Esophagus (tissue), 2 donors: Measurements from ENCODE around the gene XYLB. TPM values are rescaled to one million over a fixed set of nuclear protein-coding genes. Genes with fewer than 3 reads are reported as not detected.

Experiments used
- H3K27ac ChIP-seq, 2 donors: one replicate each; pipeline ENCODE4 v1.5.1; 2013; ENCODE audit warnings: low read depth in 2 of 2, mild to moderate bottlenecking in 2 of 2, inconsistent platforms in 1 of 2, low read length in 1 of 2, moderate library complexity in 1 of 2
- H3K27me3 ChIP-seq, 2 donors: one replicate each; pipeline ENCODE4 v1.6.1; 2013; ENCODE audit warnings: low read length in 2 of 2, control low read depth in 1 of 2, mild to moderate bottlenecking in 1 of 2; ENCODE audit not compliant: insufficient read depth in 2 of 2, control insufficient read depth in 1 of 2
- H3K36me3 ChIP-seq, 2 donors: one replicate each; pipeline ENCODE4 v1.6.1; 2013; ENCODE audit warnings: low read length in 1 of 2; ENCODE audit not compliant: control insufficient read depth in 2 of 2, insufficient read depth in 2 of 2
- H3K4me1 ChIP-seq, 2 donors: one replicate each; pipeline ENCODE4 v1.6.1; 2013; ENCODE audit warnings: low read length in 1 of 2; ENCODE audit not compliant: control insufficient read depth in 2 of 2, insufficient read depth in 2 of 2
- H3K4me3 ChIP-seq, 2 donors: one replicate each; pipeline ENCODE4 v1.5.1; 2013; ENCODE audit warnings: low read length in 2 of 2, mild to moderate bottlenecking in 2 of 2, low read depth in 1 of 2, moderate library complexity in 1 of 2
- H3K9me3 ChIP-seq, 2 donors: one replicate each; pipeline ENCODE4 v1.6.1; 2013; ENCODE audit warnings: mild to moderate bottlenecking in 2 of 2, low read depth in 1 of 2, low read length in 1 of 2, moderate library complexity in 1 of 2; ENCODE audit not compliant: control insufficient read depth in 2 of 2, insufficient read depth in 1 of 2
- WGBS, 2 donors: extraction: QIAGEN DNeasy Blood & Tissue Kit; methylation state at CpG; one replicate each; pipeline ENCODE4 v1.1.7; 2013; 5-methylcytosine and 5-hydroxymethylcytosine counted together
- polyA plus RNA-seq, 2 donors: library from polyadenylated mRNA; stranded (reverse); fragments of 200-250 nt; gene quantifications; one replicate each; pipeline ENCODE4 v1.2.3, GENCODE V29; 2013
- donor health status: healthy with polysubstance abuse.
- donor health status: Bipolar disorder and iron deficiency.

The XYLB gene
- polyA plus RNA-seq, 2 donors, result 1.3 to 1.5 TPM

DNA sequence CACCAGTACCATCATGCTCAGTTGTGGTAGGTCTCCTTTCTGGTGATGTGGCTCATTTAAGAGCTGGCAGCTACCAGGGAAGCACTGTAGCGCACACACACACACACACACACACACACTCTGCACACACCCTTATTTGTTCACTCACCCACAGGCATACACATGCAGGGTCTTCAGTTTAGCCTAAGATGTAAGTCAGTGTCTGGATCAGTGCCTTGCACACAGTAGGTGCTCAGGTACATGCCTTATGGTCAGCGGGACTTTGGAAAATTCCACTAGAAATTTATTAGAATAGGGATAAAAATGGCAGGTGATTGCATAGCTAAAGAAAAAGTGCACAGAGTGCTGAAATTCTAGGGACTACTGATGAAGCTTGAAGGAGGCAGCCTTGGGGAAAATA is 23.6 kb downstream of the XYLB start:
- H3K36me3 ChIP-seq, result peaks cover 0 to 13% of the 10 kb centered on the region in 2 donors
- no peak overlapping the region for H3K27ac ChIP-seq
- peaks cover 0 to 7% of the 10 kb centered on the region in 2 donors for H3K4me1 ChIP-seq
- WGBS, 2 donors, result 75 to 90% methylated on average over 2 of the region's 2 CpGs
- no peak overlapping the region for H3K4me3 ChIP-seq
- no peaks in the 10 kb centered on the region for H3K27me3 ChIP-seq
- peaks cover 0 to 2% of the 10 kb centered on the region in 2 donors for H3K9me3 ChIP-seq

DNA sequence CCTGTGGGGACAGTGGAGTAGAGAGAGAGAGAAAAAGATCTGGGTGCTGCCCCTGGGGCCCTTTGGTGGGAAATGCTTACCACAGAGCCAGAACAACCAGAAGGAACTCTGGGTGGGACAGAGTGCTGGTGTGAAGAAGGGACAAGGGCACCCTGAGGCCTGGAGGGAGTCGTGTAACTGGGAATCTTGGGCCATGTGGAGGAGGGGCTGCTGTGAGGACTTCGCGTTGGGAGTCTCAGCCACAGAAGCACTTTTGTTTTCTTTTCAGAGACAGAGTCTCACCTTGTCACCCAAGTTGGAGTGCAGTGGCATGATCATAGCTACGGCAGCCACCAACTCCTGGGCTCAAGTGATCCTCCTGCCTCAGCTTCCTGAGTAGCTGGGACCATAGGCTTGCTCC is 24.3 kb downstream of the XYLB start:
- 67% methylated on average over 4 of the region's 4 CpGs for WGBS, 2 donors
- Histone ChIP-seq H3K27ac (no peak overlapping the region), H3K9me3 (peaks cover 0 to 2% of the 10 kb centered on the region in 2 donors), H3K4me1 (peaks cover 1 to 12% of the 10 kb centered on the region in 2 donors), H3K27me3 (no peaks in the 10 kb centered on the region), H3K36me3 (peaks cover 0 to 9% of the 10 kb centered on the region in 2 donors), H3K4me3 (no peak overlapping the region)

- peaks cover 4 to 18% of the 10 kb centered on the region in 2 donors for H3K4me1 ChIP-seq
- no peak overlapping the region for H3K4me3 ChIP-seq
- H3K36me3 ChIP-seq, result peaks cover 0 to 9% of the 10 kb centered on the region in 2 donors
- no peaks in the 10 kb centered on the region for H3K27me3 ChIP-seq
- WGBS, 2 donors, result 60 to 75% methylated on average over 15 of the region's 15 CpGs
- peaks cover 0 to 2% of the 10 kb centered on the region in 2 donors for H3K9me3 ChIP-seq
- no peak overlapping the region for H3K27ac ChIP-seq
These were observed 25.1 kb downstream of the XYLB start for GRCh38 chr3:38371541-38372213.

- Histone ChIP-seq H3K36me3 (peaks cover 0 to 9% of the 10 kb centered on the region in 2 donors), H3K27ac (no peak overlapping the region), H3K27me3 (no peaks in the 10 kb centered on the region), H3K4me3 (no peak overlapping the region), H3K4me1 (peaks cover 4 to 18% of the 10 kb centered on the region in 2 donors), H3K9me3 (peaks cover 0 to 2% of the 10 kb centered on the region in 2 donors)
- 69 to 79% methylated on average over 5 of the region's 5 CpGs for WGBS, 2 donors
These were observed 25.6 kb downstream of the XYLB start for GRCh38 chr3:38372214-38372601.

DNA sequence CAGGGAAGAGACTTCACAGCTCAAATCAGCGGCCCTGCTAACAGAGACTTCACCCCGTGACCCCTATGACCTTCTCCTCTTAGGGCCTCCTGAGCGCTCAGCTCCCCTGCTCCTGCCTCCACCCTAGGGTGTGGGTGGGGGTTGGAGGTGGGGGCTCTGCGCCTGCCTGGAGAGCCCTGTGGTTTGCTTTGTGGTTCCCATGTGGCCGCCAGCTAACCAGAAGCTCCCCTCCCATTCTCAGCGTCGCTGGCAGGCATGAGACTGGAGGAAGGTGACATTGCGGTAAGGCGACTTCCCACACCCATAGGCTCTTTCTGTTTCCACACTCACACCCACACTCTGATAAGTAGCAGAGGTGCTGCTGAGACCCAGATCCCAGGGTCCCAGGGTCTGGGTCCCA is 27.6 kb downstream of the XYLB start:
- Histone ChIP-seq H3K27ac (no peak overlapping the region), H3K27me3 (no peaks in the 10 kb centered on the region), H3K4me1 (peaks cover 4 to 18% of the 10 kb centered on the region in 2 donors), H3K4me3 (no peak overlapping the region), H3K9me3 (no peaks in the 10 kb centered on the region), H3K36me3 (peaks cover 0 to 12% of the 10 kb centered on the region in 2 donors)
- WGBS, 2 donors, result 85 to 87% methylated on average over 9 of the region's 9 CpGs

DNA sequence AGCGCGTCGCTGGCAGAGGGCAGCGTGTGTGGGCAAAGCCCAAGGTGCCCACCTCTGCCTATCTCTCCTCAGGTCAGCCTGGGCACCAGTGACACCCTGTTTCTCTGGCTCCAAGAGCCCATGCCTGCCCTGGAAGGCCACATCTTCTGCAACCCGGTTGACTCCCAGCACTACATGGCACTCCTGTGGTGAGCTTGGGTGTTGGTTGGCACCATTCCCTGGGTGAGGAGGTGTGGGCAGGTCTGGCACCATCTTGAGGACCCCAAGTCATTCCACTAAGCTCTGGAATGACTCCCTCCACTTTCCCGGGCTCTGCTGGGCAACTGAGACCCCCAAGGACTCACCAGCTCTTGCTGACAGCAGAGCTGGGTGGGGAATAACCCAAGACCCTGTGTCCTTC is 28.5 kb downstream of the XYLB start:
- WGBS, 2 donors, result 82 to 92% methylated on average over 6 of the region's 6 CpGs
- Histone ChIP-seq H3K4me3 (no peak overlapping the region), H3K4me1 (peaks cover 4 to 16% of the 10 kb centered on the region in 2 donors), H3K9me3 (no peaks in the 10 kb centered on the region), H3K27ac (no peak overlapping the region), H3K27me3 (no peaks in the 10 kb centered on the region), H3K36me3 (peaks cover 0 to 16% of the 10 kb centered on the region in 2 donors)

- no peaks in the 10 kb centered on the region for H3K27me3 ChIP-seq
- H3K27ac ChIP-seq, result no peak overlapping the region
- H3K36me3 ChIP-seq, result peaks cover 0 to 16% of the 10 kb centered on the region in 2 donors
- H3K4me1 ChIP-seq, result peaks cover 4 to 15% of the 10 kb centered on the region in 2 donors
- no peaks in the 10 kb centered on the region for H3K9me3 ChIP-seq
- WGBS, 2 donors, result 87 to 90% methylated on average over 8 of the region's 8 CpGs
- no peak overlapping the region for H3K4me3 ChIP-seq
These were observed 29.0 kb downstream of the XYLB start for GRCh38 chr3:38375488-38376097.

GRCh38 chr3:38376098-38376816 is 29.7 kb downstream of the XYLB start:
- Histone ChIP-seq H3K27ac (no peak overlapping the region), H3K27me3 (no peaks in the 10 kb centered on the region), H3K4me1 (peaks cover 4 to 15% of the 10 kb centered on the region in 2 donors), H3K9me3 (no peaks in the 10 kb centered on the region), H3K4me3 (no peak overlapping the region), H3K36me3 (peaks cover 0 to 16% of the 10 kb centered on the region in 2 donors)
- WGBS, 2 donors, result 76 to 85% methylated on average over 8 of the region's 8 CpGs

DNA sequence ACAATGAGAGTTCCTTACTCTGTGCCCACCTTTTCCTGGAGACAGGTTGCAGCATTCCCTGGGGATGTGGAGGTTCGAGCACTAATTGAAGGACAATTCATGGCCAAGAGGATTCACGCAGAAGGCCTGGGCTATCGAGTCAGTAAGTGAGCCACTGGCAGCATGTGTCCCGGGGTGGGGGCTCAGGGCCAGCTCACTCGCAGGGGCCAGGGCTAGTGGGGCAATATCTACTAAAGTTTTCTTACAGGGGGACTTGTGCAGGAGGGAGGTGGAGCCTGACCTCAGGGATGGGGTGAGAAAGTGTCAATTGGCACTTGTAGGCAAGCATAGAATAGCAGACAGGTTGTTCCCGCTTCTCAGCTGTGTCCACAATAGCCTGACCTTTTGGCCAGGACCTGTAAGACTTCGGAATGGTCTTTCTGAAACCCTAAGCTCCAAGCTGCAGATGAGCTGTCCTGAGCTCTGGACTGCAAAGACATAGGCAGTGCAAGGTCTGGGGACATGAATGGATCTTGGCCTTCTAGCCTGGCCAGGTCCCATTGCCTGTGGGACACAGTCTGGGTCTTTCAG is 32.7 kb downstream of the XYLB start:
- no peak overlapping the region for H3K27ac ChIP-seq
- no peaks in the 10 kb centered on the region for H3K9me3 ChIP-seq
- no peak overlapping the region for H3K4me3 ChIP-seq
- H3K36me3 ChIP-seq, result peaks cover 0 to 13% of the 10 kb centered on the region in 2 donors
- 82 to 86% methylated on average over 7 of the region's 7 CpGs for WGBS, 2 donors
- no peaks in the 10 kb centered on the region for H3K27me3 ChIP-seq
- H3K4me1 ChIP-seq, result peaks cover 4 to 10% of the 10 kb centered on the region in 2 donors
